HepG2 (cell line): ENCODE data around the gene TAF6. TPM values are rescaled to one million over a fixed set of nuclear protein-coding genes. Genes with fewer than 3 reads are reported as not detected.

Experiments used
- AKAP8 ChIP-seq: sonication (generic); formaldehyde crosslinking; IDR thresholded peaks from 2 replicates; pipeline ENCODE4 v1.5.1; 2020; ENCODE audit warnings: mild to moderate bottlenecking, missing genetic modification reagents
- CTCF ChIP-seq: sonication (generic); formaldehyde crosslinking; IDR thresholded peaks from 2 replicates; pipeline ENCODE4 v1.5.0; 2020; ENCODE audit warnings: mild to moderate bottlenecking, missing genetic modification reagents, moderate library complexity
- DZIP1 ChIP-seq: sonication (generic); formaldehyde crosslinking; IDR thresholded peaks from 2 replicates; pipeline ENCODE4 v1.5.0; 2020; ENCODE audit warnings: mild to moderate bottlenecking, missing genetic modification reagents
- IKZF1 ChIP-seq: fragments of 450-650 bp; IDR thresholded peaks from 2 replicates; pipeline ENCODE4 v1.7.1; 2016
- NR2C2 ChIP-seq: sonication (generic); formaldehyde crosslinking; IDR thresholded peaks from 2 replicates; pipeline ENCODE4 v1.4.0; 2020; ENCODE audit warnings: missing genetic modification reagents, mild to moderate bottlenecking, moderate library complexity, borderline replicate concordance
- PHF20 ChIP-seq: sonication (generic); formaldehyde crosslinking; IDR thresholded peaks from 2 replicates; pipeline ENCODE4 v1.5.0; 2020; ENCODE audit warnings: mild to moderate bottlenecking, missing genetic modification reagents
- SRSF9 ChIP-seq: fragments of 200-400 bp; formaldehyde crosslinking; IDR thresholded peaks from 2 replicates; pipeline ENCODE4 v1.6.1; 2018; ENCODE audit warnings: borderline replicate concordance, mild to moderate bottlenecking, low read depth, low read length; ENCODE audit not compliant: insufficient read depth, poor library complexity, severe bottlenecking
- TAF15 ChIP-seq: fragments of 200-400 bp; formaldehyde crosslinking; IDR thresholded peaks from one replicate; pipeline ENCODE4 v1.6.1; 2018; ENCODE audit warnings: mild to moderate bottlenecking, low read depth, low read length; ENCODE audit not compliant: poor library complexity, severe bottlenecking
- ZBTB33 ChIP-seq: sonication (generic); formaldehyde crosslinking; IDR thresholded peaks from 2 replicates; pipeline ENCODE4 v1.4.0; 2020; ENCODE audit warnings: missing genetic modification reagents
- ZNF724P ChIP-seq: sonication (generic); formaldehyde crosslinking; IDR thresholded peaks from 2 replicates; pipeline ENCODE4 v1.8.0; 2022; ENCODE audit warnings: missing genetic modification reagents, borderline replicate concordance
- ZNF775 ChIP-seq: sonication (generic); formaldehyde crosslinking; IDR thresholded peaks from 2 replicates; pipeline ENCODE4 v1.4.0; 2020; ENCODE audit warnings: missing genetic modification reagents, mild to moderate bottlenecking, moderate library complexity, borderline replicate concordance
- polyA plus RNA-seq, 8 experiments: library from polyadenylated mRNA; depleted of rRNA in 3 of 8; stranded (reverse) in 7 of 8; unstranded in 1 of 8; fragments of >200 nt; fragmentation: Illumina TruSeq in 4 of 8; extraction: Trizol in 4 of 8; gene quantifications; 2 replicates each; pipeline versions ENCODE4 v1.2.1 to v1.2.3, GENCODE V29; 2011 to 2016; ENCODE audit warnings: low read depth in 4 of 8, missing spikeins in 1 of 8, mixed read lengths in 1 of 8; ENCODE audit not compliant: insufficient read depth in 1 of 8
- total RNA-seq, 5 experiments: library from RNA; depleted of rRNA; stranded (reverse); fragments of >200 nt; fragmentation: Illumina TruSeq; extraction: Trizol; gene quantifications; 2 replicates each; pipeline ENCODE4 v1.2.3, GENCODE V29; 2016; ENCODE audit warnings: low read depth in 1 of 5
- TF ChIP-seq, protein P1 (sequence below): sonication (generic); formaldehyde crosslinking; IDR thresholded peaks from 2 replicates; pipeline ENCODE4 v1.5.1; 2020; ENCODE audit warnings: mild to moderate bottlenecking, missing genetic modification reagents, moderate library complexity
- TF ChIP-seq, protein P2 (sequence below): sonication (generic); formaldehyde crosslinking; IDR thresholded peaks from 2 replicates; pipeline ENCODE4 v1.8.1; 2023; ENCODE audit warnings: missing genetic modification reagents, inconsistent platforms, borderline replicate concordance

TAF6 gene
- total and polyA plus RNA-seq, 2 of the 13 experiments (the other 11 are each of a cell fraction or from before 2014, with no cell fraction given) = 12.9 to 18.8 TPM

GRCh38 chr7:100119072-100119969 is at the start of gene TAF6, which contains the start of gene CNPY4 (continued):
- TF ChIP-seq PHF20 (CRISPR knock-in tag) (peak; percentile 68; the same call in 1 of the 2 replicates), NR2C2 (CRISPR knock-in tag) (no peak; the same call in 1 of the 2 replicates), SRSF9 (no peak), TAF15 (no peak), ZNF775 (CRISPR knock-in tag) (no peak), ZNF724P (CRISPR knock-in tag) (no peak), AKAP8 (0 out of 2 replicates have a peak, but pooled peaks have one; percentile 61), DZIP1 (CRISPR knock-in tag) (peak; percentile 58; the same call in 1 of the 2 replicates), ZBTB33 (CRISPR knock-in tag) (peak; percentile 32; the same call in 1 of the 2 replicates), CTCF (CRISPR knock-in tag) (no peak), IKZF1 (no peak)
- TF ChIP-seq, protein P1, sequence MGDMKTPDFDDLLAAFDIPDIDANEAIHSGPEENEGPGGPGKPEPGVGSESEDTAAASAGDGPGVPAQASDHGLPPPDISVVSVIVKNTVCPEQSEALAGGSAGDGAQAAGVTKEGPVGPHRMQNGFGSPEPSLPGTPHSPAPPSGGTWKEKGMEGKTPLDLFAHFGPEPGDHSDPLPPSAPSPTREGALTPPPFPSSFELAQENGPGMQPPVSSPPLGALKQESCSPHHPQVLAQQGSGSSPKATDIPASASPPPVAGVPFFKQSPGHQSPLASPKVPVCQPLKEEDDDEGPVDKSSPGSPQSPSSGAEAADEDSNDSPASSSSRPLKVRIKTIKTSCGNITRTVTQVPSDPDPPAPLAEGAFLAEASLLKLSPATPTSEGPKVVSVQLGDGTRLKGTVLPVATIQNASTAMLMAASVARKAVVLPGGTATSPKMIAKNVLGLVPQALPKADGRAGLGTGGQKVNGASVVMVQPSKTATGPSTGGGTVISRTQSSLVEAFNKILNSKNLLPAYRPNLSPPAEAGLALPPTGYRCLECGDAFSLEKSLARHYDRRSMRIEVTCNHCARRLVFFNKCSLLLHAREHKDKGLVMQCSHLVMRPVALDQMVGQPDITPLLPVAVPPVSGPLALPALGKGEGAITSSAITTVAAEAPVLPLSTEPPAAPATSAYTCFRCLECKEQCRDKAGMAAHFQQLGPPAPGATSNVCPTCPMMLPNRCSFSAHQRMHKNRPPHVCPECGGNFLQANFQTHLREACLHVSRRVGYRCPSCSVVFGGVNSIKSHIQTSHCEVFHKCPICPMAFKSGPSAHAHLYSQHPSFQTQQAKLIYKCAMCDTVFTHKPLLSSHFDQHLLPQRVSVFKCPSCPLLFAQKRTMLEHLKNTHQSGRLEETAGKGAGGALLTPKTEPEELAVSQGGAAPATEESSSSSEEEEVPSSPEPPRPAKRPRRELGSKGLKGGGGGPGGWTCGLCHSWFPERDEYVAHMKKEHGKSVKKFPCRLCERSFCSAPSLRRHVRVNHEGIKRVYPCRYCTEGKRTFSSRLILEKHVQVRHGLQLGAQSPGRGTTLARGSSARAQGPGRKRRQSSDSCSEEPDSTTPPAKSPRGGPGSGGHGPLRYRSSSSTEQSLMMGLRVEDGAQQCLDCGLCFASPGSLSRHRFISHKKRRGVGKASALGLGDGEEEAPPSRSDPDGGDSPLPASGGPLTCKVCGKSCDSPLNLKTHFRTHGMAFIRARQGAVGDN (CRISPR knock-in tag) = peak; percentile 60
- TF ChIP-seq, protein P2, sequence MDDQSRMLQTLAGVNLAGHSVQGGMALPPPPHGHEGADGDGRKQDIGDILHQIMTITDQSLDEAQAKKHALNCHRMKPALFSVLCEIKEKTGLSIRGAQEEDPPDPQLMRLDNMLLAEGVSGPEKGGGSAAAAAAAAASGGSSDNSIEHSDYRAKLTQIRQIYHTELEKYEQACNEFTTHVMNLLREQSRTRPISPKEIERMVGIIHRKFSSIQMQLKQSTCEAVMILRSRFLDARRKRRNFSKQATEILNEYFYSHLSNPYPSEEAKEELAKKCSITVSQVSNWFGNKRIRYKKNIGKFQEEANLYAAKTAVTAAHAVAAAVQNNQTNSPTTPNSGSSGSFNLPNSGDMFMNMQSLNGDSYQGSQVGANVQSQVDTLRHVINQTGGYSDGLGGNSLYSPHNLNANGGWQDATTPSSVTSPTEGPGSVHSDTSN (CRISPR knock-in tag) = peak; percentile 76; the same call in 1 of the 2 replicates
